Measurements from ENCODE around the gene RHOF.

The RHOF gene

DNA sequence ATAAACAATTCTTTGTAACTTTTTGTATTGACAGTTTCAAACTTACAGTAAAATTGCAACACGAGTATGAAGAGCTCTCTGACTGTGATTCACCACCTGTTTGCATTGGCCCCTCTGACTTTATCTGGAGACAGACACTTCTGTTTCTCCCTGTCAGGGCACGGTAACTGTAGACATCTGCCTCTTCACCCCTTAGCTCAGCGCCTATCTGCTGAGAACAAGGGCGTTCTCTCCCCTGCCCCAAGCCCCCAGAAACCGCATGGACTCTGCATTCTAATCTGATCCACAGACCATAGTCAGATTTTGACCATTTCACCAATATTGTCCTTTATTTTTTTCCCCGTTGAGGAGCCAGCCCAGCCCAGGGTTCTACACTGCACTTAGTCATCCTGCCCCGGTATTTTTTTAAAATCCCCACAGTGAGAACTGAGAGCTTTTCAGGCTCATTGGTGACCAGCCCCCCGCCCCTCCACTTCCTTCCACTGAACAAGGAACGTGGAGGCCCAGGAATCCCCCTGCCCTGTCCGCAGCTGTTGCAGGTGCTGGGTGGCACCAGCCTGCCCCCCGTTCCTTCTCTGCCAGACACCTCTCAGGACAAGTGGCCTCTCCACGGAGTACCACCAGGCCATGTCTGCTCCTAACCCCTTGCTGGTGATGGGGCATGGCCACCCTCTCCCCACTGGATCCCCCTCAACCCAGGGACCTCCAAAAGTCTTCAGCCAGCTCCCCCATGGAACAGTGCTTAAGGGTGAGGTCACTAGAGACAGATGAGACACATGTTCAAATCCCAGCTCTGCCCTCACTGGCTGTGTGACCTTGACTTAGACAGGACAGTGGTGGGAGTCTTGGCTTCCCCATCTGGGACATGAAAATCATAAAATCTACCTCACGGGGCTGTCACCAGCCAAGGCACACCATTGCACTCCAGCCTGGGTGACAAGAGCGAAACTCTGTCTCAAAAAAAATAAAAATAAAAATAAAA lies 11.2 kb downstream of the RHOF start:
- Histone ChIP-seq H3K27me3 (ENCODE audit: control insufficient read depth, insufficient read depth, low read length) (no peaks in the 10 kb centered on the region), H3K36me3 (ENCODE audit: control insufficient read depth, insufficient read depth, low read length) (no peaks in the 10 kb centered on the region), H3K4me3 (ENCODE audit: low read length) (no peak overlapping the region), H3K4me1 (ENCODE audit: control insufficient read depth, insufficient read depth, low read length) (peaks cover 33% of the 10 kb centered on the region), H3K9ac (ENCODE audit: low read length) (no peak overlapping the region), H3K9me3 (ENCODE audit: control insufficient read depth, low read length) (no peaks in the 10 kb centered on the region)

DNA sequence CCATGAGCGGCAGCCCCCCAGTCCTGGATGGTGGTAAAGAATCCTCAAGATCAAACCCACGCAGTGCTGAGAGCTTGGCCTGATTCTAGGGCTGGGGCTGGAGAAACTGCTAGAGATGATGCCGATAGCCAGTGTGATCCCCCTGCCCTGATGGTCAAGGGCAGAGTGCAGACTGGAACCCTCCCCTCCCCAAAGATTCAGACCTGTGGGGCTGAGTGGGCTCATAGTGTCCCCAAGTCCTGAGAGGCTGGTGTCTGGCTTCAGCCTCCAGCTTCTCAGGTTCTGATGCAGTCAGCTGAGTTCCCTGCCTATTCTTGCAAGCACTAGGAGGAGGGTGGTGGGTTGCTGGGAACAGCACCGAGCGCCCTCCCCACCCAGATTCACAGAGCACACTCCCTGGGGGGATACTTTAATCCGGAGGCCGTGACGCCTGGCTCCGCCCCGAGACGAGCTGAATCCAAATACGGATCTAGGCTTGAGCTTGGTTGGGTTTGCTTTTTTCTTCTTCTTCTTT lies 11.9 kb downstream of the RHOF start:
- H3K27me3 ChIP-seq (ENCODE audit: control insufficient read depth, insufficient read depth, low read length) = no peaks in the 10 kb centered on the region
- no peak overlapping the region for H3K9ac ChIP-seq (ENCODE audit: low read length)
- no peaks in the 10 kb centered on the region for H3K36me3 ChIP-seq (ENCODE audit: control insufficient read depth, insufficient read depth, low read length)
- no peaks in the 10 kb centered on the region for H3K9me3 ChIP-seq (ENCODE audit: control insufficient read depth, low read length)
- peaks cover 26% of the 10 kb centered on the region for H3K4me1 ChIP-seq (ENCODE audit: control insufficient read depth, insufficient read depth, low read length)
- no peak overlapping the region for H3K4me3 ChIP-seq (ENCODE audit: low read length)

- no peaks in the 10 kb centered on the region for H3K36me3 ChIP-seq (ENCODE audit: control insufficient read depth, insufficient read depth, low read length)
- peaks cover 27% of the 10 kb centered on the region for H3K4me1 ChIP-seq (ENCODE audit: control insufficient read depth, insufficient read depth, low read length)
- no peaks in the 10 kb centered on the region for H3K27me3 ChIP-seq (ENCODE audit: control insufficient read depth, insufficient read depth, low read length)
- no peaks in the 10 kb centered on the region for H3K9me3 ChIP-seq (ENCODE audit: control insufficient read depth, low read length)
- no peak overlapping the region for H3K9ac ChIP-seq (ENCODE audit: low read length)
- no peak overlapping the region for H3K4me3 ChIP-seq (ENCODE audit: low read length)
Observed at GRCh38 chr12:121780429-121780828, 13.1 kb downstream of the RHOF start.

DNA sequence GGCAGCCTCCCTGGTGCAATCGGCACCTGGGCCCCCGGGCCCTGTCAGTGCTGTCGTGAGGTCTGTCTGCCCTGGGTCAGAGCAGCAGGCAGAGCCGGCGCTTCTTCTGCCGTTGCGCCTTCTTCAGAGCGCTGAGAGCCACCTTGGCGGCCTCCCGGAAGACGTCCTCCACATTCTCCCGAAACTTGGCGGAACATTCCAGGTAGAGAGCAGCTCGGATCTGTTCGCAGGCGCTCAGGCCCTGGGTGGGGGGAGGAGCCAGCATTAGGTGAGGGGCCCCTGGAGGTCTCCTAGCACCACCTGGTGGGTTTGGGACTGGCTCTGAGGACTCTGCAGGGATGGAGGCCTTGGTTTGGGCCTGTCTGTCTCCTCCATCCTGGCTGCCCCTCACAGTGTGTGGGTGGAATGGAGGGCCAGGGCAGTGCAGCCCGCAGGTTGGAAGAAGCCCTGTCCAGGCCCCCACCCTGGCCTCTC lies 14.0 kb downstream of the RHOF start:
- H3K36me3 ChIP-seq (ENCODE audit: control insufficient read depth, insufficient read depth, low read length) = no peaks in the 10 kb centered on the region
- no peaks in the 10 kb centered on the region for H3K27me3 ChIP-seq (ENCODE audit: control insufficient read depth, insufficient read depth, low read length)
- H3K9me3 ChIP-seq (ENCODE audit: control insufficient read depth, low read length) = no peaks in the 10 kb centered on the region
- H3K4me3 ChIP-seq (ENCODE audit: low read length) = no peak overlapping the region
- H3K4me1 ChIP-seq (ENCODE audit: control insufficient read depth, insufficient read depth, low read length) = peaks cover 20% of the 10 kb centered on the region
- no peak overlapping the region for H3K9ac ChIP-seq (ENCODE audit: low read length)

GRCh38 chr12:121778567-121779421 lies 14.7 kb downstream of the RHOF start:
- H3K4me1 ChIP-seq (ENCODE audit: control insufficient read depth, insufficient read depth, low read length) = peaks cover 13% of the 10 kb centered on the region
- H3K9me3 ChIP-seq (ENCODE audit: control insufficient read depth, low read length) = no peaks in the 10 kb centered on the region
- no peaks in the 10 kb centered on the region for H3K36me3 ChIP-seq (ENCODE audit: control insufficient read depth, insufficient read depth, low read length)
- H3K27me3 ChIP-seq (ENCODE audit: control insufficient read depth, insufficient read depth, low read length) = no peaks in the 10 kb centered on the region
- no peak overlapping the region for H3K9ac ChIP-seq (ENCODE audit: low read length)
- no peak overlapping the region for H3K4me3 ChIP-seq (ENCODE audit: low read length)

GRCh38 chr12:121776190-121777098 lies 17.0 kb downstream of the RHOF start:
- Histone ChIP-seq H3K9ac (ENCODE audit: low read length) (no peak overlapping the region), H3K9me3 (ENCODE audit: control insufficient read depth, low read length) (no peaks in the 10 kb centered on the region), H3K27me3 (ENCODE audit: control insufficient read depth, insufficient read depth, low read length) (no peaks in the 10 kb centered on the region), H3K4me1 (ENCODE audit: control insufficient read depth, insufficient read depth, low read length) (peaks cover 15% of the 10 kb centered on the region), H3K4me3 (ENCODE audit: low read length) (no peak overlapping the region), H3K36me3 (ENCODE audit: control insufficient read depth, insufficient read depth, low read length) (no peaks in the 10 kb centered on the region)

DNA sequence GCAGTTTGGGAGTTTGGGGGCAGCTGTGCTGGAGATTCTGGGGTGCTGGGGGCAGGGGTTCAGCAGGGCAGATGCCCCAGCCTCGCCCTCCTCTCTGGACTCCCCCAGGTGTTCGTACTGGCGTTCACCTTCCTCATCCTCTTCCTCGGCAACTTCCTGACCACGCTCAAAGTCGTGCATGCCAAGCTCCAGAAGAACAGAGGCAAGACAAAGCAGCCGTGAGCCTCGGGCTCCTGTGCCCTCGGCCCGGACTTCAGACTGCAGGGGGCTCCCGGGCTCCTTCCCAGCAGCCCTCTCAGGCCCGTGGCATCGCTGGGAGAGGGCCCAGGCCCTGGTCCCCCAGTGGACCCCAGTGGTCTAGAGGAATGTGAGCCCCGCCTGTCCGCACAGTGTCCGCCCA lies 18.0 kb downstream of the RHOF start:
- H3K4me1 ChIP-seq (ENCODE audit: control insufficient read depth, insufficient read depth, low read length) = peaks cover 15% of the 10 kb centered on the region
- H3K36me3 ChIP-seq (ENCODE audit: control insufficient read depth, insufficient read depth, low read length) = no peaks in the 10 kb centered on the region
- H3K4me3 ChIP-seq (ENCODE audit: low read length) = no peak overlapping the region
- no peak overlapping the region for H3K9ac ChIP-seq (ENCODE audit: low read length)
- no peaks in the 10 kb centered on the region for H3K27me3 ChIP-seq (ENCODE audit: control insufficient read depth, insufficient read depth, low read length)
- no peaks in the 10 kb centered on the region for H3K9me3 ChIP-seq (ENCODE audit: control insufficient read depth, low read length)

DNA sequence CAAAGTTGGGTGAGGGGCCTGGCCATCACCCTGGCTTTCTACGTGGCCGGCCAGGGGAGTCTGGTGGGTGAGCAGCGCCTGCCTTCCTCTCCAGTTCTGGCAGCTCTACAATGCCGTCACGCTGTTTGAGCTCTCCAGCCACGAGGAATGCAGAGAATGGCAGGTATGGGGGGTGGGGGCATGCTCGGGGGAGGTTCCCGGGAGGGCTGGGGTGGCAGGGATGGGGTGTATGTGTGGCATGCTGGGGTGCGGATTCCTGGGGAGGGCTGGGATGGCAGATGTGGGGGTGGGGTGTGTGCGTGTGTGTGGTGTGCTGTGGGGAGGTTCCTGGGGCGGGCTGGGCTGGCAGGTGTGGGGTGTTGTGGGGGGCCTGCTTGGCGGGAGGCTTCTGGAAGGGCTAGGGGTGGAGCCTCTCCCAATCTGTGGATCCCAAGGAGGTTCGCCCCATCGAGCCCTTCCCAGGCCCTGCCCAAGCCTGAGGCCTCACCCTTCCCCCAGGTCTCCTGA lies 18.5 kb downstream of the RHOF start:
- no peak overlapping the region for H3K4me3 ChIP-seq (ENCODE audit: low read length)
- H3K9ac ChIP-seq (ENCODE audit: low read length) = no peak overlapping the region
- no peaks in the 10 kb centered on the region for H3K36me3 ChIP-seq (ENCODE audit: control insufficient read depth, insufficient read depth, low read length)
- no peaks in the 10 kb centered on the region for H3K9me3 ChIP-seq (ENCODE audit: control insufficient read depth, low read length)
- H3K27me3 ChIP-seq (ENCODE audit: control insufficient read depth, insufficient read depth, low read length) = no peaks in the 10 kb centered on the region
- peaks cover 15% of the 10 kb centered on the region for H3K4me1 ChIP-seq (ENCODE audit: control insufficient read depth, insufficient read depth, low read length)

- Histone ChIP-seq H3K4me1 (ENCODE audit: control insufficient read depth, insufficient read depth, low read length) (peaks cover 15% of the 10 kb centered on the region), H3K9ac (ENCODE audit: low read length) (no peak overlapping the region), H3K4me3 (ENCODE audit: low read length) (no peak overlapping the region), H3K36me3 (ENCODE audit: control insufficient read depth, insufficient read depth, low read length) (no peaks in the 10 kb centered on the region), H3K27me3 (ENCODE audit: control insufficient read depth, insufficient read depth, low read length) (no peaks in the 10 kb centered on the region), H3K9me3 (ENCODE audit: control insufficient read depth, low read length) (no peaks in the 10 kb centered on the region)
Observed at GRCh38 chr12:121773011-121773777, 20.3 kb downstream of the RHOF start.

DNA sequence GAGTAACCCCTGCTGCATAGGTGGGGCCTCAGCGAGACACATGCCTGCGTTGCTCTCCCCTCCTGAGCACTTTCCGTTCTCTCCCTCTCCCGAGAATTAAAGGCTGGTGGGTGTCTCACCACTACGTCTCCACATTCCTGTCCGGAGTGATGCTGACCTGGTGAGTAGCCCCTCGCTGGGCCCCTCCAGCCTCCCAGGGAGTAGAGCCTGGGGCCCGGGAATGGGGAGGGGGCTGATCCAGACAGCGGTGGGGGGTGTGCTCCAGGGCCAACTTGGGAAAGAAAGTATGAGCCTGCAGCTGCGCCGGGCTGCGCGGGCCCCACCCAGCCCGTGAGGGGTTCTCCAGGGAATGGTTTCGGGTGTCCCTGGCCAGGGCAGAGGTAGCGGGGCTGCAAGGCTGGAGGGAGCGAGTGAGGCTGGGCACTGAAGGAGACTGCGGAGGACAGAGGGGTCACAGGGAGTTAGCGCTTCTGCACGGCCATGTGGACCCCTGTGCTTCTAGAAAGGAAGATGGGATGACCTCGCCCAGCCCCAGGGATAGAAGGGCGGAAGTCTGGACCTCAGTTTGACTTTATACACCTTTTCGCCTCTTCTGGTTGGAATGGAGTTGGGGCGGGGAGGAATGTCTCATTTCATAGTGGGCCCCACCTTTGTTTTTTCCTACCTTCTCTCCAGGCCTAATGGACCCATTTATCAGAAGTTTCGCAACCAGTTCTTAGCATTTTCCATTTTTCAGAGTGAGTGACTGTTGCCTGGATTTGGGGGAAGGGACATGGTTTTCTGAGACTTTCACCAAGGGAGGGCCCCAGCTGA lies 22.5 kb downstream of the RHOF start:
- H3K4me3 ChIP-seq (ENCODE audit: low read length) = no peak overlapping the region
- H3K4me1 ChIP-seq (ENCODE audit: control insufficient read depth, insufficient read depth, low read length) = peaks cover 14% of the 10 kb centered on the region
- no peaks in the 10 kb centered on the region for H3K36me3 ChIP-seq (ENCODE audit: control insufficient read depth, insufficient read depth, low read length)
- no peaks in the 10 kb centered on the region for H3K9me3 ChIP-seq (ENCODE audit: control insufficient read depth, low read length)
- H3K27me3 ChIP-seq (ENCODE audit: control insufficient read depth, insufficient read depth, low read length) = no peaks in the 10 kb centered on the region
- no peak overlapping the region for H3K9ac ChIP-seq (ENCODE audit: low read length)
